ENCODE data around the gene TSEN2.
"Not testable (repeated sequence)": the region's sequence is repeated elsewhere in the genome, so short reads cannot be mapped to it uniquely, and the experiment has no call there.

The TSEN2 gene

GRCh38 chr3:12452361-12453330 lies 31.6 kb upstream of the TSEN2 start:
- no peak overlapping the region for H3K4me3 ChIP-seq (ENCODE audit: low read length)
- no peak for TF ChIP-seq CTCF (IDR thresholded peaks at IDR 0.05; ENCODE audit: insufficient read depth, low read depth, low read length, missing control alignments)
- DNase-seq (ENCODE audit: low read depth), result no peak

- no peak overlapping the region for H3K4me3 ChIP-seq (ENCODE audit: low read length)
- no peak for TF ChIP-seq CTCF (IDR thresholded peaks at IDR 0.05; ENCODE audit: insufficient read depth, low read depth, low read length, missing control alignments)
- peak; percentile 59 for DNase-seq (ENCODE audit: low read depth)
Observed at GRCh38 chr3:12454076-12454815, 30.0 kb upstream of the TSEN2 start.

GRCh38 chr3:12454816-12455121 lies 29.5 kb upstream of the TSEN2 start:
- H3K4me3 ChIP-seq (ENCODE audit: low read length), result no peak overlapping the region
- TF ChIP-seq CTCF (IDR thresholded peaks at IDR 0.05; ENCODE audit: insufficient read depth, low read depth, low read length, missing control alignments), result no peak
- DNase-seq (ENCODE audit: low read depth), result no peak

- H3K4me3 ChIP-seq (ENCODE audit: low read length), result no peak overlapping the region
- DNase-seq (ENCODE audit: low read depth), result no peak
- no peak for TF ChIP-seq CTCF (IDR thresholded peaks at IDR 0.05; ENCODE audit: insufficient read depth, low read depth, low read length, missing control alignments)
Observed at GRCh38 chr3:12455740-12456139, 28.5 kb upstream of the TSEN2 start.

GRCh38 chr3:12456441-12456840 lies 27.8 kb upstream of the TSEN2 start:
- no peak for DNase-seq (ENCODE audit: low read depth)
- H3K4me3 ChIP-seq (ENCODE audit: low read length), result no peak overlapping the region
- TF ChIP-seq CTCF (IDR thresholded peaks at IDR 0.05; ENCODE audit: insufficient read depth, low read depth, low read length, missing control alignments), result no peak

GRCh38 chr3:12457380-12457779 lies 26.9 kb upstream of the TSEN2 start:
- H3K4me3 ChIP-seq (ENCODE audit: low read length); DNase-seq (ENCODE audit: low read depth): not testable (repeated sequence)

- DNase-seq (ENCODE audit: low read depth), result no peak
- no peak overlapping the region for H3K4me3 ChIP-seq (ENCODE audit: low read length)
- no peak for TF ChIP-seq CTCF (IDR thresholded peaks at IDR 0.05; ENCODE audit: insufficient read depth, low read depth, low read length, missing control alignments)
Observed at GRCh38 chr3:12458901-12459300, 25.4 kb upstream of the TSEN2 start.
